ENCODE data around the gene SMAD3. TPM values are rescaled to one million over a fixed set of nuclear protein-coding genes. Genes with fewer than 3 reads are reported as not detected.

SMAD3 gene
- total and polyA plus RNA-seq, 4 donors = 4.0 to 12.2 (median 5.5) TPM

DNA sequence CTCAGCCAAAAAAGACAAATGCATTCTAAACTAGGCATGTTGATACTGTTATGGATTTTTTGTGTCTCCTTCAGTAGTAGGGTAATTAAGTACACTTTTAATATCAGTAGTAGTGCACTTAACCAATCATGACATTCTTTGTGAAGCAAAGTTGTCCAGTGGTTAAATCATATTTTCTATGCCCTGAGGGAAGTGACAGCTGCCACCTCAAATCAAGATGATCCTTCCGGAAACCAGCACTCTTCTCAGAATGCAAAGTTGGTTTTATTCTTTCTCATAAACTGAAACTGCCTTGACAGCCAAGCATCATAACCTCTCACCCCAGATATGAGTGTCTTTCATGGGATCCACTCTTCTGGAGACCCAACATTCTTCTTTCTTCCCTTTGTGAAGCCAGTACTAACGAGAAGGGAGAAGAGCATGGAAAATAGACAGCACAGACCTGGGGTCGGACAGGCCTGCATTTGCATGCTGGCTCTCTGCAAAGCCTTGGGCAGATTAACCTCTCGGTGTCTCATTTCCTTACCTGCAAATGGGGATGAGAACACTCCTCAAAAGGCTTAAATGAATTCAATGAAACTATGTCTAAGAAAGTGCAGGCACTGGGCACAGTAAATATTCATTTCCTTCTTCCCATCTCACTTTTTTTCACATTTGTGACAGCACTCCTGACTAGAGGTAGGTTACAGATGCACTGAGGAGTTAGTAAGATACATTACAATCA, 175.9 kb downstream of the SMAD3 start:
- Histone ChIP-seq H3K4me1 (ENCODE audit: control insufficient read depth in 4 of 4, insufficient read depth in 4 of 4, low read length in 3 of 4) (peaks cover 0 to 13% (median 0%) of the 10 kb centered on the region in 4 donors), H3K9me3 (ENCODE audit: control insufficient read depth in 4 of 4, low read length in 3 of 4) (no peaks in the 10 kb centered on the region), H3K27me3 (ENCODE audit: control insufficient read depth in 4 of 4, insufficient read depth in 4 of 4, low read length in 3 of 4) (no peaks in the 10 kb centered on the region), H3K4me3 (ENCODE audit: low read depth in 1 of 3, low read length in 3 of 3) (no peak overlapping the region), H3K27ac (ENCODE audit: low read depth in 1 of 2, low read length in 2 of 2) (no peak overlapping the region), H3K36me3 (ENCODE audit: control insufficient read depth in 4 of 4, insufficient read depth in 3 of 4, low read depth in 1 of 4, low read length in 3 of 4) (peaks cover 0 to 2% (median 0%) of the 10 kb centered on the region in 4 donors), H3K9ac (ENCODE audit: low read depth in 1 of 2, low read length in 2 of 2) (no peak overlapping the region)
- TF ChIP-seq TAF1 (conservative IDR thresholded peaks at IDR 0.05) (no peak), EGR1 (IDR thresholded peaks at IDR 0.05; ENCODE audit: low read depth in 2 of 2) (no peak), GABPA (IDR thresholded peaks at IDR 0.05 in 1 of 2, conservative IDR thresholded peaks at IDR 0.05 in 1 of 2) (no peak), RXRA (IDR thresholded peaks at IDR 0.05) (no peak), RAD21 (IDR thresholded peaks at IDR 0.05) (no peak), HNF4G (IDR thresholded peaks at IDR 0.05) (no peak), SP1 (IDR thresholded peaks at IDR 0.05) (no peak), HNF4A (conservative IDR thresholded peaks at IDR 0.05) (no peak), FOXA2 (IDR thresholded peaks at IDR 0.05) (no peak), ZBTB33 (IDR thresholded peaks at IDR 0.05) (no peak), NR2F2 (IDR thresholded peaks at IDR 0.05) (no peak)
- DNase-seq (ENCODE audit: low spot score) = no peak
- WGBS = 88% methylated on average over 4 of the region's 4 CpGs

GRCh38 chr15:67242708-67243111, 177.3 kb downstream of the SMAD3 start:
- H3K36me3 ChIP-seq (ENCODE audit: control insufficient read depth in 4 of 4, insufficient read depth in 3 of 4, low read depth in 1 of 4, low read length in 3 of 4) = peaks cover 0 to 2% (median 0%) of the 10 kb centered on the region in 4 donors
- H3K27me3 ChIP-seq (ENCODE audit: control insufficient read depth in 4 of 4, insufficient read depth in 4 of 4, low read length in 3 of 4) = no peaks in the 10 kb centered on the region
- H3K27ac ChIP-seq (ENCODE audit: low read depth in 1 of 2, low read length in 2 of 2) = no peak overlapping the region
- H3K9me3 ChIP-seq (ENCODE audit: control insufficient read depth in 4 of 4, low read length in 3 of 4) = no peaks in the 10 kb centered on the region
- TF ChIP-seq, protein P1, sequence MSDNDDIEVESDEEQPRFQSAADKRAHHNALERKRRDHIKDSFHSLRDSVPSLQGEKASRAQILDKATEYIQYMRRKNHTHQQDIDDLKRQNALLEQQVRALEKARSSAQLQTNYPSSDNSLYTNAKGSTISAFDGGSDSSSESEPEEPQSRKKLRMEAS (IDR thresholded peaks at IDR 0.05) = no peak
- TF ChIP-seq JUND (IDR thresholded peaks at IDR 0.05) (no peak), RAD21 (IDR thresholded peaks at IDR 0.05) (no peak), TAF1 (conservative IDR thresholded peaks at IDR 0.05) (no peak), SP1 (IDR thresholded peaks at IDR 0.05) (no peak), NR2F2 (IDR thresholded peaks at IDR 0.05) (no peak)
- 60% methylated on average over 3 of the region's 3 CpGs for WGBS
- peaks cover 0 to 13% (median 0%) of the 10 kb centered on the region in 4 donors for H3K4me1 ChIP-seq (ENCODE audit: control insufficient read depth in 4 of 4, insufficient read depth in 4 of 4, low read length in 3 of 4)
- no peak overlapping the region for H3K4me3 ChIP-seq (ENCODE audit: low read depth in 1 of 3, low read length in 3 of 3)
- H3K9ac ChIP-seq (ENCODE audit: low read depth in 1 of 2, low read length in 2 of 2) = no peak overlapping the region
- no peak for DNase-seq (ENCODE audit: low spot score)

Other genes with a start within 250 kb of the SMAD3 start
- gene AAGAB, start 189.1 kb downstream of the SMAD3 start, total RNA-seq = 10 to 100 TPM; 13.5 to 22.3 TPM
- gene AAGAB, start 189.1 kb downstream of the SMAD3 start, polyA plus RNA-seq = 10 to 100 TPM in 1 of 2 donors, 1 to 10 TPM in 1; 3.6 to 12.4 TPM
- gene IQCH, start 189.2 kb downstream of the SMAD3 start, total RNA-seq = 1 to 10 TPM in 1 of 2 donors, under 1 TPM in 1; 0.65 to 1.6 TPM
- 1 to 10 TPM in 1 of 2 donors, under 1 TPM in 1; 0.23 to 1.1 TPM for gene IQCH, start 189.2 kb downstream of the SMAD3 start, polyA plus RNA-seq

Measured in liver (tissue), 9 donors.